ENCODE data around the gene GRHL3.

The GRHL3 gene

DNA sequence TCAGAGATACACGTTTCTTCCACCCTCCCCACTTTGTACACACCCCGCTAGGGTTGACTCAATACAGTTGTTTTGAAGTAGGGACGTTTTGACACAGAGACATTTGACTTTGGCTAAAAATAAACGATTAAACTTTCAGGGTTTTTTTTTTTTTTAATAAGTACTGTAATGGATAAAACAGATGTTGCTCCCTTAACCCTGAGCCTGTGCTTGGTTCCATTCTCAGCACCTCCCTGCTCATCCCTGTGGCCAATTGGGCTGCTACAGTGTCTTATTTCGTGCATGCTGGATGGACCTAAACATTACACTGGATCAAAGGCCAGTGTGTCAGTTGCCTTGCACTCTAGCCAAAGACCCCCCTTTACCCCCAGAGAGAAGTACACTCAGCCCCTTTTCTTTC, 16.9 kb downstream of the GRHL3 start:
- Mint-ChIP-seq H3K9me3 (no peaks in the 10 kb centered on the region), H3K4me1 (peaks cover 18% of the 10 kb centered on the region), H3K4me3 (no peak overlapping the region), H3K36me3 (ENCODE audit: low read depth) (no peaks in the 10 kb centered on the region), H3K27ac (no peak overlapping the region), H3K27me3 (ENCODE audit: low read depth) (peaks cover 25% of the 10 kb centered on the region)
- TF ChIP-seq, protein P1, sequence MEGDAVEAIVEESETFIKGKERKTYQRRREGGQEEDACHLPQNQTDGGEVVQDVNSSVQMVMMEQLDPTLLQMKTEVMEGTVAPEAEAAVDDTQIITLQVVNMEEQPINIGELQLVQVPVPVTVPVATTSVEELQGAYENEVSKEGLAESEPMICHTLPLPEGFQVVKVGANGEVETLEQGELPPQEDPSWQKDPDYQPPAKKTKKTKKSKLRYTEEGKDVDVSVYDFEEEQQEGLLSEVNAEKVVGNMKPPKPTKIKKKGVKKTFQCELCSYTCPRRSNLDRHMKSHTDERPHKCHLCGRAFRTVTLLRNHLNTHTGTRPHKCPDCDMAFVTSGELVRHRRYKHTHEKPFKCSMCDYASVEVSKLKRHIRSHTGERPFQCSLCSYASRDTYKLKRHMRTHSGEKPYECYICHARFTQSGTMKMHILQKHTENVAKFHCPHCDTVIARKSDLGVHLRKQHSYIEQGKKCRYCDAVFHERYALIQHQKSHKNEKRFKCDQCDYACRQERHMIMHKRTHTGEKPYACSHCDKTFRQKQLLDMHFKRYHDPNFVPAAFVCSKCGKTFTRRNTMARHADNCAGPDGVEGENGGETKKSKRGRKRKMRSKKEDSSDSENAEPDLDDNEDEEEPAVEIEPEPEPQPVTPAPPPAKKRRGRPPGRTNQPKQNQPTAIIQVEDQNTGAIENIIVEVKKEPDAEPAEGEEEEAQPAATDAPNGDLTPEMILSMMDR (IDR thresholded peaks at IDR 0.05; ENCODE audit: unreplicated experiment in 3 of 3): no peak

GRCh38 chr1:24337455-24337854, 18.3 kb downstream of the GRHL3 start:
- TF ChIP-seq, protein P1 (IDR thresholded peaks at IDR 0.05; ENCODE audit: unreplicated experiment in 3 of 3): no peak
- peaks cover 18% of the 10 kb centered on the region for H3K27me3 Mint-ChIP-seq (ENCODE audit: low read depth)
- no peak overlapping the region for H3K27ac Mint-ChIP-seq
- H3K36me3 Mint-ChIP-seq (ENCODE audit: low read depth): no peaks in the 10 kb centered on the region
- H3K9me3 Mint-ChIP-seq: no peaks in the 10 kb centered on the region
- H3K4me3 Mint-ChIP-seq: no peak overlapping the region
- peaks cover 18% of the 10 kb centered on the region for H3K4me1 Mint-ChIP-seq

- Mint-ChIP-seq H3K36me3 (ENCODE audit: low read depth) (no peaks in the 10 kb centered on the region), H3K4me3 (no peak overlapping the region), H3K27me3 (ENCODE audit: low read depth) (peaks cover 18% of the 10 kb centered on the region), H3K27ac (no peak overlapping the region), H3K9me3 (no peaks in the 10 kb centered on the region), H3K4me1 (peaks cover 18% of the 10 kb centered on the region)
- TF ChIP-seq, protein P1 (IDR thresholded peaks at IDR 0.05; ENCODE audit: unreplicated experiment in 3 of 3): no peak
Measured at GRCh38 chr1:24338447-24338846, 19.3 kb downstream of the GRHL3 start.

DNA sequence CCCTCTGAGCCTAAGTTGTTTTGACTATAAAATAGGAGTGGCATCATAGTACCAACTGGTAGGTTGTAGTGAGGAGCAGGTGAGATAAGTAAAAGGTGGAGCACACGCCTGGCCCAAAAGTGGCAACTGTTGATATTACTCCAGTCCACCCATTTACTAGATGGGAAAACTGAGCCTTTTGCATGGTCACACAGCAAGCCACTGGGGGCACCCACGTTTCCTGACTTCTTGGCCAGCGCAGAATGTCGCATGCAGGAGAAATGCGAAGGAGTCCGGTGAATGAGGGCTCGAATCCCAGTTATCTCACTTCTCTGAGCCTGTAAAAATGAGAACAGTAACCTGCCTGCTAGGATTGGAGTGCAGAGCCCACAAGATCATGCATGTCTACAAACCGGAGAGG, 20.8 kb downstream of the GRHL3 start:
- Mint-ChIP-seq H3K4me3 (no peak overlapping the region), H3K9me3 (no peaks in the 10 kb centered on the region), H3K27ac (no peak overlapping the region), H3K36me3 (ENCODE audit: low read depth) (no peaks in the 10 kb centered on the region), H3K27me3 (ENCODE audit: low read depth) (peaks cover 18% of the 10 kb centered on the region), H3K4me1 (peaks cover 14% of the 10 kb centered on the region)
- TF ChIP-seq, protein P1 (IDR thresholded peaks at IDR 0.05; ENCODE audit: unreplicated experiment in 3 of 3): no peak

GRCh38 chr1:24340770-24341169, 21.6 kb downstream of the GRHL3 start:
- Mint-ChIP-seq H3K36me3 (ENCODE audit: low read depth) (no peaks in the 10 kb centered on the region), H3K4me1 (peaks cover 13% of the 10 kb centered on the region)
- TF ChIP-seq, protein P1 (IDR thresholded peaks at IDR 0.05; ENCODE audit: unreplicated experiment in 3 of 3): no peak

GRCh38 chr1:24341260-24341659, 22.1 kb downstream of the GRHL3 start:
- Mint-ChIP-seq H3K27me3 (ENCODE audit: low read depth) (peaks cover 18% of the 10 kb centered on the region), H3K9me3 (no peaks in the 10 kb centered on the region), H3K4me1 (peaks cover 8% of the 10 kb centered on the region), H3K27ac (no peak overlapping the region), H3K36me3 (ENCODE audit: low read depth) (no peaks in the 10 kb centered on the region), H3K4me3 (no peak overlapping the region)
- TF ChIP-seq, protein P1 (IDR thresholded peaks at IDR 0.05; ENCODE audit: unreplicated experiment in 3 of 3): no peak

More at GRCh38 chr1:24340770-24341169, 21.6 kb downstream of the GRHL3 start:
- no peaks in the 10 kb centered on the region for H3K9me3 Mint-ChIP-seq
- H3K27me3 Mint-ChIP-seq (ENCODE audit: low read depth): peaks cover 18% of the 10 kb centered on the region
- no peak overlapping the region for H3K4me3 Mint-ChIP-seq
- H3K27ac Mint-ChIP-seq: no peak overlapping the region
